ENCODE results near the gene SKP2.
"Not testable (repeated sequence)": the region's sequence is repeated elsewhere in the genome, so short reads cannot be mapped to it uniquely, and the experiment has no call there.

The SKP2 gene

GRCh38 chr5:36193746-36194145, 41.8 kb downstream of the SKP2 start:
- H3K4me1 ChIP-seq = no peaks in the 10 kb centered on the region
- no peak overlapping the region for H3K4me2 ChIP-seq
- no peaks in the 10 kb centered on the region for H3K27me3 ChIP-seq
- H3K36me3 ChIP-seq = peaks cover 76% of the 10 kb centered on the region
- no peak overlapping the region for H3K9ac ChIP-seq
- no peak overlapping the region for H3K4me3 ChIP-seq
- peaks cover 24% of the 10 kb centered on the region for H3K9me3 ChIP-seq
- no peak overlapping the region for H3K27ac ChIP-seq
- no peak for TF ChIP-seq Cebpa-rat (IDR thresholded peaks at IDR 0.05)
- H4K20me1 ChIP-seq = no peaks in the 10 kb centered on the region

DNA sequence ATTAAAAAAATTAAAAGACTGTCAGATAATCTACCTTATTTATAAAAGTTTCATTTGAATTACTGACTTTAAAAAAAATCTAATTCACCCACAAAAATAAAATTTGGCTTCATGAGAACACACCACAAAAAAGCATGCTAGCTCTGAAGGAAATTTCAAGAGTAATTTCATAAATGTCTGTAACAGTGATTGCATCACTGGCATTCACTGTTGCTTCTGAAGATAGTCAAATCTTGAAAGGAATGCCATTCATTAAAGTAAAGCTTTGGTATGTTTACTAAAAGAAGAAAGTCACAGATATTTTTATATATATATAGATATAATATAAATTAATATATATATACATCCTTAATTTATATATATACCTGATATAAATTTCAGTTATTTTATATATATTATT, 46.4 kb downstream of the SKP2 start:
- Histone ChIP-seq H3K4me1 (peaks cover 14% of the 10 kb centered on the region), H4K20me1 (no peaks in the 10 kb centered on the region), H3K36me3 (peaks cover 59% of the 10 kb centered on the region), H3K9ac (no peak overlapping the region), H3K9me3 (no peaks in the 10 kb centered on the region), H3K4me2 (no peak overlapping the region), H3K27ac (no peak overlapping the region), H3K4me3 (no peak overlapping the region), H3K27me3 (no peaks in the 10 kb centered on the region)
- no peak for TF ChIP-seq Cebpa-rat (IDR thresholded peaks at IDR 0.05)

- H3K27me3 ChIP-seq, H3K4me3 ChIP-seq, H3K9me3 ChIP-seq, H3K4me2 ChIP-seq, H3K27ac ChIP-seq, H3K9ac ChIP-seq, H4K20me1 ChIP-seq: not testable (repeated sequence)
- H3K36me3 ChIP-seq = peaks cover 63% of the 10 kb centered on the region
- H3K4me1 ChIP-seq = peaks cover 19% of the 10 kb centered on the region
These were observed 46.9 kb downstream of the SKP2 start for GRCh38 chr5:36198783-36199182.

DNA sequence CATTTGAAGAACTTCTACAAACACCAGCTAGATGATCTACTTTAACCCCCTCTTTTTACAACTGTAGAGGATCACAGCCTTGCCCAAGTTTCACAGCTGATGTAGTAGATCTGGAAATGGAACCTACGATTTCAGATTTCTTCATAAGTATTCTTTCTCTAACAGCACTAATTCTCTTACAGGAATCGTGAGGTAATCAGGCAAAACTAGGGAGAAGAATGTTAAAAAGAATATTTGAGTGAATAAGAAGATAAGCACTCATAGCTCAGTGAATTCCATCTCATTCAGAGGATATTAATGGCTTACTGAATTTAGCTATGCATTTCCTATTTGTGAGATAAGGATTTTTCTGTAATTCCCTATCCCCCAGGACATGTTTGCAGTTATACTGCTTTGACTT, 47.7 kb downstream of the SKP2 start:
- no peaks in the 10 kb centered on the region for H3K27me3 ChIP-seq
- peaks cover 67% of the 10 kb centered on the region for H3K36me3 ChIP-seq
- peaks cover 25% of the 10 kb centered on the region for H3K4me1 ChIP-seq
- no peak for TF ChIP-seq Cebpa-rat (IDR thresholded peaks at IDR 0.05)
- H4K20me1 ChIP-seq = no peaks in the 10 kb centered on the region
- H3K9ac ChIP-seq = no peak overlapping the region
- H3K4me3 ChIP-seq = no peak overlapping the region
- no peak overlapping the region for H3K27ac ChIP-seq
- H3K4me2 ChIP-seq = no peak overlapping the region
- no peaks in the 10 kb centered on the region for H3K9me3 ChIP-seq

DNA sequence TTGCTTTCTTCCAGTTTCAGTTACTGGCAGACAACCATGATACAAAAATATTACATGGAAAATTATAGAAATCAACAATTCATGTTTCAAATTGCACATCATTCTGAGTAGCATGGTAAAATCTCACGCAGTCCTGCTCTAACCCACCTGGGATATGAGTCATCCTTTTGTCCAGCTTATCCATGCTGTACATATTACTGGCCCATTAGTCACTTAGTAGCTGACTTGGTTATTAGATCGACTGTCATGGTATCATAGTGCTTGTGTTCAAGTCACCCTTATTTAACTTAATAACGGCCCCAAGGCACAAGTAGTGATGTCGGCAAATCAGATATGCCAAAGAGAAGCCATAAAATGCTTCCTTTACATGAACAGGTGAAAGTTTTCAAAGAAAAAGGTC, 48.6 kb downstream of the SKP2 start:
- Histone ChIP-seq H3K4me1 (peaks cover 25% of the 10 kb centered on the region), H3K4me2 (no peak overlapping the region), H3K36me3 (peaks cover 67% of the 10 kb centered on the region), H3K27me3 (no peaks in the 10 kb centered on the region), H3K4me3 (no peak overlapping the region), H3K9ac (no peak overlapping the region), H3K9me3 (no peaks in the 10 kb centered on the region), H3K27ac (no peak overlapping the region), H4K20me1 (no peaks in the 10 kb centered on the region)
- TF ChIP-seq Cebpa-rat (IDR thresholded peaks at IDR 0.05) = no peak

GRCh38 chr5:36202521-36202961, 50.6 kb downstream of the SKP2 start:
- peaks cover 66% of the 10 kb centered on the region for H3K36me3 ChIP-seq
- peaks cover 7% of the 10 kb centered on the region; the same call in 1 of the 2 replicates for H3K9me3 ChIP-seq
- no peak overlapping the region for H3K9ac ChIP-seq
- H3K27me3 ChIP-seq = no peaks in the 10 kb centered on the region
- H4K20me1 ChIP-seq = no peaks in the 10 kb centered on the region
- TF ChIP-seq Cebpa-rat (IDR thresholded peaks at IDR 0.05) = no peak
- H3K27ac ChIP-seq = peak overlapping the region; percentile 14; the same call in 1 of the 2 replicates
- H3K4me1 ChIP-seq = peaks cover 25% of the 10 kb centered on the region
- no peak overlapping the region for H3K4me3 ChIP-seq
- H3K4me2 ChIP-seq = peak overlapping the region; percentile 71

DNA sequence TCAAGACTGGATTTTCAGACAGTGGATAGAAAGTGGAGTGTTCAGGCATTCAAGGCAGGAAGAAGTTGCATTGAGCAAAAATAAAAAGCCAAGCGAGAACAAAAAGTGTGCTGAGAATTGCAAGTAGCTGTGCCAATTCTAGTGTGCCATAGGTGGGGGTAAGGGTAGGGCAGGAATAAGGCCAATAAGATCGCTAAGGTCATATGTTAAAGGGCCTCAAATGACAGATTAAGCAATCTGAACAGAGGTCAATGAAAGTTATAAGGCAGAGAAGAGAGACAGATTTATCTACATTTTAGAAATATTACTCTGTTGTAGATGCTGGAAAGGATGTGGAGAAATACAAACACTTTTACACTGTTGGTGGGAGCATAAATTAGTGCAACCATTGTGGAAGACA, 53.4 kb downstream of the SKP2 start:
- Histone ChIP-seq H3K36me3 (peaks cover 62% of the 10 kb centered on the region), H3K4me1 (peaks cover 25% of the 10 kb centered on the region), H3K9me3 (peaks cover 7% of the 10 kb centered on the region; the same call in 1 of the 2 replicates), H3K27ac (no peak overlapping the region), H4K20me1 (no peaks in the 10 kb centered on the region), H3K9ac (no peak overlapping the region), H3K4me3 (no peak overlapping the region), H3K27me3 (no peaks in the 10 kb centered on the region), H3K4me2 (no peak overlapping the region)
- TF ChIP-seq Cebpa-rat (IDR thresholded peaks at IDR 0.05) = no peak

GRCh38 chr5:36206913-36207312, 55.0 kb downstream of the SKP2 start:
- Histone ChIP-seq H3K4me3 (no peak overlapping the region), H3K27ac (no peak overlapping the region), H4K20me1 (no peaks in the 10 kb centered on the region), H3K36me3 (peaks cover 69% of the 10 kb centered on the region), H3K4me1 (peaks cover 25% of the 10 kb centered on the region), H3K9me3 (peaks cover 7% of the 10 kb centered on the region; the same call in 1 of the 2 replicates), H3K27me3 (no peaks in the 10 kb centered on the region), H3K9ac (no peak overlapping the region), H3K4me2 (no peak overlapping the region)
- no peak for TF ChIP-seq Cebpa-rat (IDR thresholded peaks at IDR 0.05)

DNA sequence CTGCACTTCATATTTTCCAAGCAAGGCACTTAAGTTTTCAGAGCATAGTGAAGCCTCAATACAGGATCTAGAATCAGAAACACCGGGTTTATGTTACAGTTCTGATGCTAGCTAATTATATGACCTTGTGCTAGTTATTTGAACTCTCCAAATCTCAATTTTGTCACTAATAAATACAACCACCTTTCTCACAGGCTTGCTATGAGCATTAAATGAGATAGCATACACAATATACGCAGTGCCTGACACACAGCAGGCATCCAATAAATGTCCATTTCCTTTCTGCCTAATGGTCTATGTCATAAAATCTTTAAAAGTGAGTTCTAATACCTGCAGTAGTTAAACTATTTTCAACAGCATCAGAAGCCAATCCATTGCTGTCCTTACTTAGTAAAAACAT, 56.9 kb downstream of the SKP2 start:
- H3K36me3 ChIP-seq = peaks cover 78% of the 10 kb centered on the region

GRCh38 chr5:36209664-36210063, 57.8 kb downstream of the SKP2 start:
- no peak overlapping the region for H3K27ac ChIP-seq
- H3K4me1 ChIP-seq = peaks cover 20% of the 10 kb centered on the region
- H3K4me2 ChIP-seq = no peak overlapping the region
- no peaks in the 10 kb centered on the region for H4K20me1 ChIP-seq
- H3K4me3 ChIP-seq = no peak overlapping the region
- H3K9ac ChIP-seq = no peak overlapping the region
- peaks cover 7% of the 10 kb centered on the region; the same call in 1 of the 2 replicates for H3K9me3 ChIP-seq
- H3K36me3 ChIP-seq = peaks cover 83% of the 10 kb centered on the region
- H3K27me3 ChIP-seq = no peaks in the 10 kb centered on the region
- no peak for TF ChIP-seq Cebpa-rat (IDR thresholded peaks at IDR 0.05)

More for the DNA sequence above, 56.9 kb downstream of the SKP2 start:
- peaks cover 20% of the 10 kb centered on the region for H3K4me1 ChIP-seq
- H3K4me3 ChIP-seq = no peak overlapping the region
- no peak for TF ChIP-seq Cebpa-rat (IDR thresholded peaks at IDR 0.05)
- no peak overlapping the region for H3K27ac ChIP-seq
- no peak overlapping the region for H3K9ac ChIP-seq
- H4K20me1 ChIP-seq = no peaks in the 10 kb centered on the region
- no peak overlapping the region for H3K4me2 ChIP-seq
- H3K27me3 ChIP-seq = no peaks in the 10 kb centered on the region
- H3K9me3 ChIP-seq = peaks cover 7% of the 10 kb centered on the region; the same call in 1 of the 2 replicates

DNA sequence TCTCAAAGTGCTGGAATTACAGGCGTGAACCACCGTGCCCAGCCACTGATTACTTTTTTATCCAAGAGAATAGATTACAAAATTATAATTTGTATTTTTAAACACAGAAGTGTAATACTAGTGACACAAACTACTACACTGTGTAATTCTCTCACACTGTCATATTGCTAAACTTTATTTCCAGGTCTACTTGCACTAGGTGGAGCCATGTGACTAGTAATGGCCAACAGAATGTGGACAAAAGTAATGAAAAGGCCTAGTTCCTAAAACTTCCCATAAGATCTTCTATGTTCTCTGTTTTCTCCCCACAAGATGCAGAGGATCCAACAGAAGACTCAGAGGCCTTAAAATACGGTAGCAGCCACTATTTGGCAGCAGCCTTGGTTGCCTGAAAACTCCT, 62.5 kb downstream of the SKP2 start:
- no peaks in the 10 kb centered on the region for H3K27me3 ChIP-seq
- peak overlapping the region; percentile 70 for H3K27ac ChIP-seq
- no peak for TF ChIP-seq Cebpa-rat (IDR thresholded peaks at IDR 0.05)
- peak overlapping the region; percentile 60; the same call in 1 of the 2 replicates for H3K4me2 ChIP-seq
- H3K9ac ChIP-seq = no peak overlapping the region
- no peak overlapping the region for H3K4me3 ChIP-seq
- peaks cover 70% of the 10 kb centered on the region for H3K36me3 ChIP-seq
- H3K9me3 ChIP-seq = no peaks in the 10 kb centered on the region
- peaks cover 52% of the 10 kb centered on the region for H3K4me1 ChIP-seq
- H4K20me1 ChIP-seq = no peaks in the 10 kb centered on the region
